ENCODE measurements around the gene TBL1XR1.

- TF ChIP-seq CTCF (conservative IDR thresholded peaks at IDR 0.05 in 1 of 2, IDR thresholded peaks at IDR 0.05 in 1 of 2; ENCODE audit: extremely low read depth in 1 of 2, insufficient read depth in 1 of 2, low read depth in 1 of 2, low read length in 2 of 2) (no peak), EZH2 (IDR thresholded peaks at IDR 0.05; ENCODE audit: borderline replicate concordance, low read length) (no peak)
These were observed 87.5 kb downstream of the TBL1XR1 start for GRCh38 chr3:177109688-177110330.
